ENCODE measurements around the gene PARL. TPM values are rescaled to one million over a fixed set of nuclear protein-coding genes. Genes with fewer than 3 reads are reported as not detected.

The PARL gene
- total RNA-seq, 2 experiments from 2014 or later = 80.0 to 83.5 TPM

DNA sequence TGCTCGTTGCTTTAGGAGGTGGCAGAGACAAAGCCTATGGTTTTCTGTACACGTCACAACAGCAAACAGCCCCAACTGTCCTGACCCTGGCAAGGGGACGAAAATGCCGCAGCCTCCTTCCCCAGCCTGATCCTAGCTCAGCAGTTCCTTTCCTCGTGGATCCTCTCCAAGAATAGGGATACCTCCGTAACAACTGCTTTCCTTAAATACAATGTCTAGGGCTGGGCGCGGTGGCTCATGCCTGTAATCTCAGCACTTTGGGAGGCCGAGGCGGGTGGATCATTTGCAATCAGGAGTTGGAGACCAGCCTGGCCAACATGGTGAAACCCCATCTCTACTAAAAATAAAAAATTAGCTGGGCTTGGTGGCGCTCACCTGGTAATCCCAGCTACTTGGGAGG is 76.3 kb downstream of the PARL start:
- CTCF ChIA-PET = no interaction called here
- H3K36me3 Mint-ChIP-seq (ENCODE audit: low read depth) = peaks cover 51% of the 10 kb centered on the region

DNA sequence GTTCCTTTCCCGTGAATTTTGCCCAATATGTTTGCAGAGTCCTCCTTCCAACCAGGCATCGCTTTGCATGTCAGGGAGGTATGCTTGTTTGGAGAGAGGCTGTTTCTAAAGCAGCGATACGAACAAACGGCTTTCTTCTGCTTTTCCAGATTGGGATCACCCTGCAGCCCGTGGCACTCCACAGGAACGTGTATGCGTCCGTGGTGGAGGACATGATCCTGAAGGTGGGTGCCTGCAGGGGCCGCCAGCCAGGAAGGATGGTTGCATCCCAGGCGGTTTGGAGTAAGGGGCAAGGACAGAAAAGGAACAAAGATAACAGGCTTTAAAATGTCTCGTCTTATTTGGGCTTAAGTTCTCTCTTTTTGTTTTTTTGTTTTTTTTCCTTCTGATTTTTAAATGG is 76.8 kb downstream of the PARL start:
- ATAC-seq (no peak), DNase-seq (no peak)
- intact Hi-C loops (cut with micrococcal nuclease) = no loop called here
- ChIA-PET CTCF (no interaction called here), POLR2A (no interaction called here)
- H3K4me1 Mint-ChIP-seq (ENCODE audit: low read depth) = no peaks in the 10 kb centered on the region
- no peak overlapping the region for H3K4me3 Mint-ChIP-seq
- no peak for TF ChIP-seq CTCF (IDR thresholded peaks at IDR 0.05)
- peaks cover 52% of the 10 kb centered on the region for H3K36me3 Mint-ChIP-seq (ENCODE audit: low read depth)
- H3K9me3 Mint-ChIP-seq = no peaks in the 10 kb centered on the region
- H3K27ac Mint-ChIP-seq = no peak overlapping the region
- no peaks in the 10 kb centered on the region for H3K27me3 Mint-ChIP-seq

More for the DNA sequence above, 76.3 kb downstream of the PARL start:
- no peaks in the 10 kb centered on the region for H3K27me3 Mint-ChIP-seq
- no peak for TF ChIP-seq CTCF (IDR thresholded peaks at IDR 0.05)
- DNase-seq = no peak
- POLR2A ChIA-PET = no interaction called here
- H3K9me3 Mint-ChIP-seq = no peaks in the 10 kb centered on the region
- intact Hi-C loops (cut with micrococcal nuclease) = no loop called here
- ATAC-seq = no peak
- no peaks in the 10 kb centered on the region for H3K4me1 Mint-ChIP-seq (ENCODE audit: low read depth)
- no peak overlapping the region for H3K27ac Mint-ChIP-seq
- H3K4me3 Mint-ChIP-seq = no peak overlapping the region

DNA sequence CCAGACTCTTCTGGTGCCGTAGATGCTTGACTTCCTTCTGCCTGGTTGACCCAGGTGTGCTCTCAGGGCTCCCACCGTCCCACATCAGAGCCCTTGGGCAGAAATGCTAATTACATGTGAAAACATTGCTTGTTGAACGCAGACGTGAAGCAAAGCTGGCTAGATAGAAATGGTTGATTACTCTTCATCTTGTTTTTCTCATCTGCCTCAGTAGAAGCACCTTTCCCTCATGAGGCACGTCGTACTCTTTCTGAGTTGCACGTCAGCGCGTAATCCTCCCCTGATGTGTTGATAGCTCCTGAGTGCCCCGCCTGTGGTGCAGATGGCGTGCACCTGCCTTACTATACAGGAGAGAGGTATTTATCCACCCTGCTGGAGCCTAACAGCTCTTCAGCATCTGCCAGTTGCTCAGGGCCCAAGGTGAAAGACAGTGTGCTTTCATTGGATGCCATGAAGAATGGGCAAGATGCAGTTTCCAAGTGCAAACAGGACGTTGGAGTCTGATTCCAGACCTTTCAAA is 77.4 kb downstream of the PARL start:
- no peaks in the 10 kb centered on the region for H3K27me3 Mint-ChIP-seq
- CTCF ChIA-PET = no interaction called here
- H3K4me3 Mint-ChIP-seq = no peak overlapping the region
- intact Hi-C loops (cut with micrococcal nuclease) = no loop called here
- no peaks in the 10 kb centered on the region for H3K4me1 Mint-ChIP-seq (ENCODE audit: low read depth)
- H3K36me3 Mint-ChIP-seq (ENCODE audit: low read depth) = peaks cover 50% of the 10 kb centered on the region
- ATAC-seq (no peak), DNase-seq (no peak)
- POLR2A ChIA-PET = no interaction called here
- TF ChIP-seq CTCF (IDR thresholded peaks at IDR 0.05) = no peak
- H3K9me3 Mint-ChIP-seq = no peaks in the 10 kb centered on the region
- no peak overlapping the region for H3K27ac Mint-ChIP-seq

GRCh38 chr3:183802989-183803388 is 81.7 kb downstream of the PARL start:
- Mint-ChIP-seq H3K4me3 (no peak overlapping the region), H3K4me1 (ENCODE audit: low read depth) (no peaks in the 10 kb centered on the region), H3K27ac (no peak overlapping the region), H3K27me3 (no peaks in the 10 kb centered on the region), H3K9me3 (no peaks in the 10 kb centered on the region), H3K36me3 (ENCODE audit: low read depth) (peaks cover 67% of the 10 kb centered on the region)
- intact Hi-C loops (cut with micrococcal nuclease) = no loop called here
- ATAC-seq (no peak), DNase-seq (no peak)
- ChIA-PET CTCF (interaction anchor here (0.8 kb wide), 1 partner anchor 22 kb away, joined by 3 read pairs; no protein-coding TSS in a partner anchor), POLR2A (interaction anchor here (1.7 kb wide), 1 partner anchor 16 kb away, joined by 4 read pairs; no protein-coding TSS in a partner anchor)
- no peak for TF ChIP-seq CTCF (IDR thresholded peaks at IDR 0.05)

GRCh38 chr3:183801601-183802000 is 83.1 kb downstream of the PARL start:
- no peak overlapping the region for H3K4me3 Mint-ChIP-seq
- DNase-seq = no peak
- TF ChIP-seq CTCF (IDR thresholded peaks at IDR 0.05) = no peak
- ChIA-PET CTCF (no interaction called here), POLR2A (interaction anchor here (1.7 kb wide), 1 partner anchor 17 kb away, joined by 4 read pairs; no protein-coding TSS in a partner anchor)
- peaks cover 62% of the 10 kb centered on the region for H3K36me3 Mint-ChIP-seq (ENCODE audit: low read depth)
- no peaks in the 10 kb centered on the region for H3K27me3 Mint-ChIP-seq
- H3K27ac Mint-ChIP-seq = no peak overlapping the region
- intact Hi-C loops (cut with micrococcal nuclease) = no loop called here
- no peak for ATAC-seq
- H3K9me3 Mint-ChIP-seq = no peaks in the 10 kb centered on the region
- H3K4me1 Mint-ChIP-seq (ENCODE audit: low read depth) = no peaks in the 10 kb centered on the region

Measured in activated CD8-positive, alpha-beta T cell treated with anti-CD3 and anti-CD28 coated beads for 36 hours (primary cell).